ENCODE results near the gene GOLGA3. TPM values are rescaled to one million over a fixed set of nuclear protein-coding genes. Genes with fewer than 3 reads are reported as not detected.

GOLGA3 gene
- total RNA-seq, 2 experiments from 2014 or later, result 31.5 to 34.0 TPM

GRCh38 chr12:132747896-132748295 is 80.8 kb downstream of the GOLGA3 start:
- Histone ChIP-seq H3K27me3 (ENCODE audit: control insufficient read depth in 1 of 2, insufficient read depth in 2 of 2, low read length in 2 of 2) (no peaks in the 10 kb centered on the region), H3K9me3 (ENCODE audit: control insufficient read depth in 1 of 2, insufficient read depth in 1 of 2, low read length in 2 of 2) (no peaks in the 10 kb centered on the region), H3K4me1 (ENCODE audit: insufficient read depth, low read length) (no peaks in the 10 kb centered on the region), H3K4me3 (ENCODE audit: low read length) (no peak overlapping the region), H3K36me3 (ENCODE audit: insufficient read depth, low read length) (peaks cover 88% of the 10 kb centered on the region), H3K27ac (ENCODE audit: low read depth in 1 of 2, low read length in 2 of 2) (no peak overlapping the region)
- peaks cover 79% of the 10 kb centered on the region for H3K36me3 Mint-ChIP-seq (ENCODE audit: low read depth)
- no peak overlapping the region for H3K27ac Mint-ChIP-seq
- DNase-seq (no peak), ATAC-seq (ENCODE audit: poor library complexity) (no peak)
- peaks cover 8% of the 10 kb centered on the region for H3K4me1 Mint-ChIP-seq (ENCODE audit: low read depth)
- no peaks in the 10 kb centered on the region for H3K9me3 Mint-ChIP-seq
- no peak overlapping the region for H3K4me3 Mint-ChIP-seq
- TF ChIP-seq CTCF (IDR thresholded peaks at IDR 0.05), result no peak
- intact Hi-C loops (cut with DNase I, micrococcal nuclease), result no loop called here
- POLR2A ChIA-PET, result no interaction called here
- CTCF ChIA-PET, result no interaction called here
- no peaks in the 10 kb centered on the region for H3K27me3 Mint-ChIP-seq

GRCh38 chr12:132747395-132747794 is 81.3 kb downstream of the GOLGA3 start:
- Histone ChIP-seq H3K27ac (ENCODE audit: low read depth in 1 of 2, low read length in 2 of 2) (no peak overlapping the region), H3K4me3 (ENCODE audit: low read length) (no peak overlapping the region), H3K9me3 (ENCODE audit: control insufficient read depth in 1 of 2, insufficient read depth in 1 of 2, low read length in 2 of 2) (no peaks in the 10 kb centered on the region), H3K36me3 (ENCODE audit: insufficient read depth, low read length) (peaks cover 89% of the 10 kb centered on the region), H3K4me1 (ENCODE audit: insufficient read depth, low read length) (no peaks in the 10 kb centered on the region), H3K27me3 (ENCODE audit: control insufficient read depth in 1 of 2, insufficient read depth in 2 of 2, low read length in 2 of 2) (no peaks in the 10 kb centered on the region)
- POLR2A ChIA-PET, result no interaction called here
- Mint-ChIP-seq H3K4me3 (no peak overlapping the region), H3K27ac (no peak overlapping the region), H3K27me3 (no peaks in the 10 kb centered on the region), H3K36me3 (ENCODE audit: low read depth) (peaks cover 79% of the 10 kb centered on the region), H3K4me1 (ENCODE audit: low read depth) (peaks cover 12% of the 10 kb centered on the region), H3K9me3 (no peaks in the 10 kb centered on the region)
- no peak for ATAC-seq (ENCODE audit: poor library complexity)
- TF ChIP-seq CTCF (IDR thresholded peaks at IDR 0.05), result no peak
- CTCF ChIA-PET, result no interaction called here
- intact Hi-C loops (cut with DNase I, micrococcal nuclease), result no loop called here
- DNase-seq, result no peak

GRCh38 chr12:132746613-132747012 is 82.1 kb downstream of the GOLGA3 start:
- POLR2A ChIA-PET, result no interaction called here
- Mint-ChIP-seq H3K27me3 (no peaks in the 10 kb centered on the region), H3K4me1 (ENCODE audit: low read depth) (peaks cover 13% of the 10 kb centered on the region), H3K27ac (no peak overlapping the region), H3K4me3 (no peak overlapping the region), H3K9me3 (no peaks in the 10 kb centered on the region), H3K36me3 (ENCODE audit: low read depth) (peaks cover 82% of the 10 kb centered on the region)
- Histone ChIP-seq H3K27me3 (ENCODE audit: control insufficient read depth in 1 of 2, insufficient read depth in 2 of 2, low read length in 2 of 2) (no peaks in the 10 kb centered on the region), H3K4me1 (ENCODE audit: insufficient read depth, low read length) (no peaks in the 10 kb centered on the region), H3K4me3 (ENCODE audit: low read length) (no peak overlapping the region), H3K27ac (ENCODE audit: low read depth in 1 of 2, low read length in 2 of 2) (no peak overlapping the region), H3K9me3 (ENCODE audit: control insufficient read depth in 1 of 2, insufficient read depth in 1 of 2, low read length in 2 of 2) (no peaks in the 10 kb centered on the region), H3K36me3 (ENCODE audit: insufficient read depth, low read length) (peaks cover 92% of the 10 kb centered on the region)
- no peak for ATAC-seq (ENCODE audit: poor library complexity)
- intact Hi-C loops (cut with DNase I, micrococcal nuclease), result no loop called here
- TF ChIP-seq CTCF (IDR thresholded peaks at IDR 0.05), result no peak
- DNase-seq, result no peak
- CTCF ChIA-PET, result no interaction called here

Data from CD4-positive, alpha-beta T cell (primary cell).